SK-N-SH (cell line): Measurements from ENCODE around the gene MAGI2. TPM values are rescaled to one million over a fixed set of nuclear protein-coding genes. Genes with fewer than 3 reads are reported as not detected.

ENCODE experiments used
- CTCF ChIA-PET: fragments of 300-600, 350-600 bp; formaldehyde crosslinking; extraction: SDS; loops from one replicate; lab custom pipeline; 2021; lab: Yijun Ruan, JAX
- POLR2A ChIA-PET: fragments of 350-600 bp; sonication (Branson Sonifier 250); formaldehyde crosslinking; extraction: SDS; loops from one replicate; lab custom pipeline; 2020; ENCODE audit warnings: antibody characterized with exemption, inconsistent platforms; lab: Yijun Ruan, JAX
- DNase-seq: peaks from one replicate; pipeline ENCODE4 v3.0.0; 2012
- H2AFZ ChIP-seq: fragments of 200-600 bp; sonication (generic); 2 replicates; pipeline ENCODE4 v1.8.1; 2016; ENCODE audit warnings: antibody characterized with exemption, mild to moderate bottlenecking, low read depth
- H3F3A ChIP-seq: fragments of 200-600 bp; sonication (generic); replicated peaks from 2 replicates; pipeline ENCODE3; 2016; ENCODE audit warnings: antibody characterized with exemption, mild to moderate bottlenecking; ENCODE audit not compliant: insufficient read depth
- H3K27ac ChIP-seq, 2 experiments: fragments of 200-500 bp in 1 of 2; fragments of 200-600 bp in 1 of 2; sonication (Bioruptor generic) in 1 of 2; sonication (generic), shearing (Covaris generic) in 1 of 2; 2 replicates each; pipeline versions ENCODE4 v1.5.1 to v1.6.1; 2014 to 2016; ENCODE audit warnings: low read depth in 2 of 2, inconsistent platforms in 1 of 2, low read length in 1 of 2, mild to moderate bottlenecking in 1 of 2, mixed read lengths in 1 of 2
- H3K27me3 ChIP-seq: fragments of 200-600 bp; sonication (generic), shearing (Covaris generic); 2 replicates; pipeline ENCODE4 v1.6.1; 2016; ENCODE audit warnings: mixed run types; ENCODE audit not compliant: insufficient read depth
- H3K36me3 ChIP-seq, 2 experiments: fragments of 200-500 bp in 1 of 2; fragments of 200-600 bp in 1 of 2; sonication (Bioruptor generic) in 1 of 2; sonication (generic) in 1 of 2; replicated peaks in 1 of 2; 2 replicates each; pipeline versions ENCODE3 to v1.5.1; 2014 to 2016; ENCODE audit warnings: low read length in 1 of 2, mild to moderate bottlenecking in 1 of 2; ENCODE audit not compliant: insufficient read depth in 2 of 2, control insufficient read depth in 1 of 2
- H3K4me1 ChIP-seq, 2 experiments: fragments of 200-500 bp in 1 of 2; fragments of 200-600 bp in 1 of 2; sonication (Bioruptor generic) in 1 of 2; sonication (generic), shearing (Covaris generic) in 1 of 2; 2 replicates each; pipeline versions ENCODE4 v1.5.1 to v1.6.1; 2014 to 2016; ENCODE audit warnings: low read depth in 1 of 2, low read length in 1 of 2, mixed run types in 1 of 2; ENCODE audit not compliant: insufficient read depth in 2 of 2, control insufficient read depth in 1 of 2
- H3K4me2 ChIP-seq: fragments of 200-600 bp; sonication (generic), shearing (Covaris generic); 2 replicates; pipeline ENCODE4 v1.6.1; 2017; ENCODE audit warnings: mixed run types
- H3K4me3 ChIP-seq, 2 experiments: fragments of 200-500 bp in 1 of 2; fragments of 200-600 bp in 1 of 2; sonication (Bioruptor generic) in 1 of 2; sonication (generic), shearing (Covaris generic) in 1 of 2; 2 replicates each; pipeline versions ENCODE4 v1.5.1 to v1.8.1; 2014 to 2016; ENCODE audit warnings: low read depth in 2 of 2, inconsistent platforms in 1 of 2, low read length in 1 of 2, mild to moderate bottlenecking in 1 of 2, mixed read lengths in 1 of 2, moderate library complexity in 1 of 2
- H3K79me2 ChIP-seq: fragments of 200-600 bp; sonication (generic); 2 replicates; pipeline ENCODE4 v1.8.1; 2017; ENCODE audit warnings: mild to moderate bottlenecking; ENCODE audit not compliant: insufficient read depth
- H3K9ac ChIP-seq: fragments of 200-600 bp; sonication (generic); 2 replicates; pipeline ENCODE4 v1.6.1; 2017; ENCODE audit warnings: mixed run types
- H3K9me2 ChIP-seq: fragments of 200-600 bp; sonication (generic); 2 replicates; pipeline ENCODE4 v1.6.1; 2017; ENCODE audit warnings: mixed run types
- H3K9me3 ChIP-seq: fragments of 200-600 bp; sonication (generic); 2 replicates; pipeline ENCODE4 v1.6.1; 2017; ENCODE audit warnings: mixed run types, mild to moderate bottlenecking, moderate library complexity
- H4K20me1 ChIP-seq: fragments of 200-600 bp; sonication (generic); 2 replicates; pipeline ENCODE4 v1.6.1; 2017; ENCODE audit warnings: mild to moderate bottlenecking, mixed run types; ENCODE audit not compliant: insufficient read depth
- CHD2 ChIP-seq: fragments of 150-350 bp; IDR thresholded peaks from 2 replicates; pipeline ENCODE4 v1.6.1; 2018; ENCODE audit warnings: low read length; ENCODE audit not compliant: partially characterized antibody
- ELF1 ChIP-seq: IDR thresholded peaks from 2 replicates; pipeline ENCODE4 v1.4.0; 2012
- FOXM1 ChIP-seq: IDR thresholded peaks from 2 replicates; pipeline ENCODE4 v1.4.0; 2012; ENCODE audit warnings: low read depth, mild to moderate bottlenecking
- GABPA ChIP-seq: IDR thresholded peaks from 2 replicates; pipeline ENCODE4 v1.4.0; 2012; ENCODE audit warnings: low read depth, mild to moderate bottlenecking
- MEF2A ChIP-seq: IDR thresholded peaks from 2 replicates; pipeline ENCODE4 v1.4.0; 2012; ENCODE audit warnings: low read depth, borderline replicate concordance
- NRF1 ChIP-seq: IDR thresholded peaks from 2 replicates; pipeline ENCODE4 v1.6.1; 2012; ENCODE audit warnings: low read depth, mild to moderate bottlenecking, low read length
- WGBS: methylation state at CpG from one replicate; pipeline ENCODE4 v1.1.6; 2017; ENCODE audit warnings: low lambda C conversion rate; 5-methylcytosine and 5-hydroxymethylcytosine counted together
- polyA plus RNA-seq, 3 experiments: library from polyadenylated mRNA; depleted of rRNA; stranded (reverse); fragments of >200 nt; gene quantifications; 2 replicates each; pipeline ENCODE4 v1.2.3, GENCODE V29; 2012
- TF ChIP-seq, protein P1 (sequence below): IDR thresholded peaks from 2 replicates; pipeline ENCODE4 v1.4.0; 2012; ENCODE audit warnings: low read depth, borderline replicate concordance
- TF ChIP-seq, protein P2 (sequence below): fragments of 150-350 bp; IDR thresholded peaks from 2 replicates; pipeline ENCODE4 v1.6.1; 2017; ENCODE audit warnings: antibody characterized with exemption, low read length, low read depth, borderline replicate concordance
- TF ChIP-seq, protein P3 (sequence below): IDR thresholded peaks from 2 replicates; pipeline ENCODE4 v1.6.1; 2012; ENCODE audit warnings: mild to moderate bottlenecking, low read depth, low read length, moderate library complexity
- TF ChIP-seq, protein P4 (sequence below): IDR thresholded peaks from 2 replicates; pipeline ENCODE4 v1.4.0; 2012; ENCODE audit warnings: low read depth, borderline replicate concordance

Gene MAGI2
- polyA plus RNA-seq, 1 of the 3 experiments (the other 2 are of a cell fraction): 1.1 TPM

GRCh38 chr7:78184299-78184698, 1269.2 kb downstream of the MAGI2 start:
- ChIA-PET CTCF (interaction anchor here (1.0 kb wide), 1 partner anchor 42 kb away, joined by 3 read pairs; no protein-coding TSS in a partner anchor), POLR2A (no interaction called here)
- no peaks in the 10 kb centered on the region for H4K20me1 ChIP-seq
- no peak overlapping the region for H3K4me3 ChIP-seq
- no peaks in the 10 kb centered on the region for H3K9me2 ChIP-seq
- H3K4me2 ChIP-seq: no peak overlapping the region
- H3K4me1 ChIP-seq: peaks cover 0 to 3% of the 10 kb centered on the region in 2 experiments; a peak in 1 of 4 replicates
- DNase-seq: no peak
- no peaks in the 10 kb centered on the region for H3K36me3 ChIP-seq
- no peak overlapping the region for H3K27ac ChIP-seq
- TF ChIP-seq, protein P1, sequence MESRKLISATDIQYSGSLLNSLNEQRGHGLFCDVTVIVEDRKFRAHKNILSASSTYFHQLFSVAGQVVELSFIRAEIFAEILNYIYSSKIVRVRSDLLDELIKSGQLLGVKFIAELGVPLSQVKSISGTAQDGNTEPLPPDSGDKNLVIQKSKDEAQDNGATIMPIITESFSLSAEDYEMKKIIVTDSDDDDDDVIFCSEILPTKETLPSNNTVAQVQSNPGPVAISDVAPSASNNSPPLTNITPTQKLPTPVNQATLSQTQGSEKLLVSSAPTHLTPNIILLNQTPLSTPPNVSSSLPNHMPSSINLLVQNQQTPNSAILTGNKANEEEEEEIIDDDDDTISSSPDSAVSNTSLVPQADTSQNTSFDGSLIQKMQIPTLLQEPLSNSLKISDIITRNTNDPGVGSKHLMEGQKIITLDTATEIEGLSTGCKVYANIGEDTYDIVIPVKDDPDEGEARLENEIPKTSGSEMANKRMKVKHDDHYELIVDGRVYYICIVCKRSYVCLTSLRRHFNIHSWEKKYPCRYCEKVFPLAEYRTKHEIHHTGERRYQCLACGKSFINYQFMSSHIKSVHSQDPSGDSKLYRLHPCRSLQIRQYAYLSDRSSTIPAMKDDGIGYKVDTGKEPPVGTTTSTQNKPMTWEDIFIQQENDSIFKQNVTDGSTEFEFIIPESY: no peak
- TF ChIP-seq FOXM1 (no peak), ELF1 (no peak), MEF2A (no peak), NRF1 (no peak), CHD2 (no peak), GABPA (no peak)
- TF ChIP-seq, protein P2, sequence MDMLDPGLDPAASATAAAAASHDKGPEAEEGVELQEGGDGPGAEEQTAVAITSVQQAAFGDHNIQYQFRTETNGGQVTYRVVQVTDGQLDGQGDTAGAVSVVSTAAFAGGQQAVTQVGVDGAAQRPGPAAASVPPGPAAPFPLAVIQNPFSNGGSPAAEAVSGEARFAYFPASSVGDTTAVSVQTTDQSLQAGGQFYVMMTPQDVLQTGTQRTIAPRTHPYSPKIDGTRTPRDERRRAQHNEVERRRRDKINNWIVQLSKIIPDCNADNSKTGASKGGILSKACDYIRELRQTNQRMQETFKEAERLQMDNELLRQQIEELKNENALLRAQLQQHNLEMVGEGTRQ: no peak
- TF ChIP-seq, protein P3, sequence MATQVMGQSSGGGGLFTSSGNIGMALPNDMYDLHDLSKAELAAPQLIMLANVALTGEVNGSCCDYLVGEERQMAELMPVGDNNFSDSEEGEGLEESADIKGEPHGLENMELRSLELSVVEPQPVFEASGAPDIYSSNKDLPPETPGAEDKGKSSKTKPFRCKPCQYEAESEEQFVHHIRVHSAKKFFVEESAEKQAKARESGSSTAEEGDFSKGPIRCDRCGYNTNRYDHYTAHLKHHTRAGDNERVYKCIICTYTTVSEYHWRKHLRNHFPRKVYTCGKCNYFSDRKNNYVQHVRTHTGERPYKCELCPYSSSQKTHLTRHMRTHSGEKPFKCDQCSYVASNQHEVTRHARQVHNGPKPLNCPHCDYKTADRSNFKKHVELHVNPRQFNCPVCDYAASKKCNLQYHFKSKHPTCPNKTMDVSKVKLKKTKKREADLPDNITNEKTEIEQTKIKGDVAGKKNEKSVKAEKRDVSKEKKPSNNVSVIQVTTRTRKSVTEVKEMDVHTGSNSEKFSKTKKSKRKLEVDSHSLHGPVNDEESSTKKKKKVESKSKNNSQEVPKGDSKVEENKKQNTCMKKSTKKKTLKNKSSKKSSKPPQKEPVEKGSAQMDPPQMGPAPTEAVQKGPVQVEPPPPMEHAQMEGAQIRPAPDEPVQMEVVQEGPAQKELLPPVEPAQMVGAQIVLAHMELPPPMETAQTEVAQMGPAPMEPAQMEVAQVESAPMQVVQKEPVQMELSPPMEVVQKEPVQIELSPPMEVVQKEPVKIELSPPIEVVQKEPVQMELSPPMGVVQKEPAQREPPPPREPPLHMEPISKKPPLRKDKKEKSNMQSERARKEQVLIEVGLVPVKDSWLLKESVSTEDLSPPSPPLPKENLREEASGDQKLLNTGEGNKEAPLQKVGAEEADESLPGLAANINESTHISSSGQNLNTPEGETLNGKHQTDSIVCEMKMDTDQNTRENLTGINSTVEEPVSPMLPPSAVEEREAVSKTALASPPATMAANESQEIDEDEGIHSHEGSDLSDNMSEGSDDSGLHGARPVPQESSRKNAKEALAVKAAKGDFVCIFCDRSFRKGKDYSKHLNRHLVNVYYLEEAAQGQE: no peak
- TF ChIP-seq, protein P4, sequence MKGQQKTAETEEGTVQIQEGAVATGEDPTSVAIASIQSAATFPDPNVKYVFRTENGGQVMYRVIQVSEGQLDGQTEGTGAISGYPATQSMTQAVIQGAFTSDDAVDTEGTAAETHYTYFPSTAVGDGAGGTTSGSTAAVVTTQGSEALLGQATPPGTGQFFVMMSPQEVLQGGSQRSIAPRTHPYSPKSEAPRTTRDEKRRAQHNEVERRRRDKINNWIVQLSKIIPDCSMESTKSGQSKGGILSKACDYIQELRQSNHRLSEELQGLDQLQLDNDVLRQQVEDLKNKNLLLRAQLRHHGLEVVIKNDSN: no peak
- TF ChIP-seq, all 33 proteins: peak for 0
- no peaks in the 10 kb centered on the region for H3K27me3 ChIP-seq
- WGBS: 98% methylated on average over 1 of the region's 1 CpG
- H3K79me2 ChIP-seq: no peaks in the 10 kb centered on the region
- H3K9ac ChIP-seq: no peak overlapping the region
- H2AFZ ChIP-seq: no peak overlapping the region; the same call in 1 of the 2 replicates
- no peaks in the 10 kb centered on the region for H3K9me3 ChIP-seq
- H3F3A ChIP-seq: no peaks in the 10 kb centered on the region
